Stimulated activated CD4-positive, alpha-beta T cell treated with anti-CD3 and anti-CD28 coated beads, Interleukin-4, amount 100 ng/mL, for 4 hours (primary cell): ENCODE results near the gene CCDC154.
"Not testable (repeated sequence)": the region's sequence is repeated elsewhere in the genome, so short reads cannot be mapped to it uniquely, and the experiment has no call there.

Experiments
- DNase-seq, 2 experiments: peaks; one replicate each; pipeline ENCODE4 v3.0.0-alpha.2; 2020

Gene CCDC154

GRCh38 chr16:1474082-1474795 lies 29.9 kb upstream of the CCDC154 start:
- no peak for DNase-seq

GRCh38 chr16:1472974-1473373 lies 28.6 kb upstream of the CCDC154 start:
- DNase-seq, result no peak

GRCh38 chr16:1471569-1472194 lies 27.3 kb upstream of the CCDC154 start:
- no peak for DNase-seq

- DNase-seq, result no peak
These were observed 26.3 kb upstream of the CCDC154 start for GRCh38 chr16:1470481-1471251.

- no peak for DNase-seq
These were observed 25.4 kb upstream of the CCDC154 start for GRCh38 chr16:1469693-1470201.

- not testable (repeated sequence) for DNase-seq
These were observed 24.8 kb upstream of the CCDC154 start for GRCh38 chr16:1469141-1469540.

- no peak for DNase-seq
These were observed 24.1 kb upstream of the CCDC154 start for GRCh38 chr16:1468426-1468810.

GRCh38 chr16:1466968-1467521 lies 22.7 kb upstream of the CCDC154 start:
- DNase-seq, result no peak

GRCh38 chr16:1466054-1466453 lies 21.7 kb upstream of the CCDC154 start:
- no peak for DNase-seq

- DNase-seq, result no peak
These were observed 21.2 kb upstream of the CCDC154 start for GRCh38 chr16:1465567-1465915.

- no peak for DNase-seq
These were observed 20.7 kb upstream of the CCDC154 start for GRCh38 chr16:1464894-1465566.

- no peak for DNase-seq
These were observed 20.0 kb upstream of the CCDC154 start for GRCh38 chr16:1464196-1464893.

GRCh38 chr16:1461146-1461545 lies 16.8 kb upstream of the CCDC154 start:
- DNase-seq, result no peak

- DNase-seq, result no peak
These were observed 16.3 kb upstream of the CCDC154 start for GRCh38 chr16:1460602-1461138.

GRCh38 chr16:1459967-1460366 lies 15.6 kb upstream of the CCDC154 start:
- no peak for DNase-seq

GRCh38 chr16:1458977-1459341 lies 14.6 kb upstream of the CCDC154 start:
- DNase-seq, result no peak

GRCh38 chr16:1458336-1458976 lies 14.1 kb upstream of the CCDC154 start:
- no peak for DNase-seq

GRCh38 chr16:1457489-1458245 lies 13.3 kb upstream of the CCDC154 start:
- DNase-seq, result no peak

GRCh38 chr16:1456951-1457350 lies 12.6 kb upstream of the CCDC154 start:
- DNase-seq, result no peak
